ENCODE measurements around the gene EXOSC7.

The EXOSC7 gene

GRCh38 chr3:45057557-45057956 lies 81.5 kb downstream of the EXOSC7 start:
- FAIRE-seq, result no peak

GRCh38 chr3:45059132-45059531 lies 83.1 kb downstream of the EXOSC7 start:
- no peak for FAIRE-seq

- no peak for FAIRE-seq
Observed at GRCh38 chr3:45060165-45060892, 84.3 kb downstream of the EXOSC7 start.

Measured in islet of Langerhans (tissue), 1 donor.